NOMO-1 (cell line): ENCODE results near the gene FNDC11.
A peak's percentile ranks its signal among the peaks of the same experiment; 100 is the strongest.
"Not testable (repeated sequence)": the region's sequence is repeated elsewhere in the genome, so short reads cannot be mapped to it uniquely, and the experiment has no call there.

Experiments
- DNase-seq, 2 experiments: peaks; one replicate each; lab custom pipeline; 2025; ENCODE audit not compliant: unreplicated experiment in 2 of 2; lab: John Stamatoyannopoulos, UW

The FNDC11 gene

GRCh38 chr20:63565021-63565698 lies 11.2 kb downstream of the FNDC11 start:
- DNase-seq: no peak

DNA sequence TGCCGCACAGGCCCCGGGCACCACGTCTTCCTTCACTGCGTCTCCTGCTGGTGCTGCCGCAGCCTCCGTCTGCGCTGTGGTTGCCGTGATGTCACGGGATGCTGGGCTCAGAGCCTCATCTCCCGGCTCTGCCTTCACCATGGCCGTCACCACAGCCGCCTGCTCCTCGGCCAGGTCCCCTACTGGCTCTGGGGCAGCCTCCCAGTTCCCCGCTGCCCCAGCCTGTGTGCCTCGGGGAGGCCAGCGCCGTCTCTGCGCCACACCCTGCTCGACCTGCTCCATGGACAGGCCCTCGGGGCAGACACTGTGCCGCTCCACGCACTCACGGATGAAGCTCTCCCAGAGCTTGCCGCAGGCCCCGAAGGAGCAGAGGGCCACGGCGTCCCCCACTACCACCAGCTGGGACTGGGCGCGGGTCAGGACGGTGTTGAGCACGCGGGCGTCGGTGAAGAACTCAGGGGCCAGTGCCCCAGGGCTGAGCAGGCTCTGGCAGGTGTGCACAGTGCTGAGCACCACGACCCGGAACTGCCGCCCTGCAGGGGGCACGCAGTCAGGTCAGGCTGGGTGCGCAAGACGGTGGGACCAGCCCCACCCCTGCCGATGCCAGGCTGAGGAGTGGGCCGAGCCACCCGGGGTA lies 11.9 kb downstream of the FNDC11 start:
- DNase-seq: no peak

DNA sequence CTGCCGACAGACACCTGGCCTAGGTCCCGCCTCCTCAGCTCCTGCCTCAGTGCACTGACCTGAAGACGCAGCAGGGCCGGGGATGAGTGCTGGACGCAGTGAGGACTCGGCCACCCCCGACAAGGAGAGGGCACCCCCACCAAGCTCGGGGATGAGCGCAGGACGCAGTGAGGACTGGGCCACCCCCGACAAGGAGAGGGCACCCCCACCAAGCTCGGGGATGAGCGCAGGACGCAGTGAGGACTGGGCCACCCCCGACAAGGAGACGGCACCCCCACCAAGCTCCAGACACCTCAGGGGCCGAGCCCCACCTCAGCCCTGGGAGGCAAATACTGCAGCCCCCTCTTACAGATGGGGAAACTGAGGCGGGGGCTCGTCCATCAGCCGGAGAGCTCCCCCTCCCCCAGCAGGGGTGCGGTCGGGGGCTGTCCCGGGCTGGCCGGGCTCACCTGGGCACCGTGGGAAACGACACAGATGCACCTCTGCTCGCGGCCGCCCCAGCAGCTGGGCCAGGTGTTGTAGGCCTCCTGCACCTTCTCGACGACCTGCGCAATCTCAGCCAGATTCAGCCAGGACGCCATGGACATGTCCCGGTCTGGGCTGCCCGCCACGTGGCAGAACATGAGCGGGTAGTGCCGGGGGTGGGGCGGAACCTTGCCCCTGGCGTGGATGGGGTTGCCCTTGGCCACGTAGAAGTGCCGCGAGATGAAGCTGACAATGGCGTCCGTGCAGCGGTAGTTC lies 12.6 kb downstream of the FNDC11 start:
- no peak for DNase-seq

GRCh38 chr20:63567136-63567385 lies 13.1 kb downstream of the FNDC11 start:
- DNase-seq: peak; percentile 30 to 50

GRCh38 chr20:63567386-63568169 lies 13.6 kb downstream of the FNDC11 start:
- peak; percentile 63 to 85 for DNase-seq

DNA sequence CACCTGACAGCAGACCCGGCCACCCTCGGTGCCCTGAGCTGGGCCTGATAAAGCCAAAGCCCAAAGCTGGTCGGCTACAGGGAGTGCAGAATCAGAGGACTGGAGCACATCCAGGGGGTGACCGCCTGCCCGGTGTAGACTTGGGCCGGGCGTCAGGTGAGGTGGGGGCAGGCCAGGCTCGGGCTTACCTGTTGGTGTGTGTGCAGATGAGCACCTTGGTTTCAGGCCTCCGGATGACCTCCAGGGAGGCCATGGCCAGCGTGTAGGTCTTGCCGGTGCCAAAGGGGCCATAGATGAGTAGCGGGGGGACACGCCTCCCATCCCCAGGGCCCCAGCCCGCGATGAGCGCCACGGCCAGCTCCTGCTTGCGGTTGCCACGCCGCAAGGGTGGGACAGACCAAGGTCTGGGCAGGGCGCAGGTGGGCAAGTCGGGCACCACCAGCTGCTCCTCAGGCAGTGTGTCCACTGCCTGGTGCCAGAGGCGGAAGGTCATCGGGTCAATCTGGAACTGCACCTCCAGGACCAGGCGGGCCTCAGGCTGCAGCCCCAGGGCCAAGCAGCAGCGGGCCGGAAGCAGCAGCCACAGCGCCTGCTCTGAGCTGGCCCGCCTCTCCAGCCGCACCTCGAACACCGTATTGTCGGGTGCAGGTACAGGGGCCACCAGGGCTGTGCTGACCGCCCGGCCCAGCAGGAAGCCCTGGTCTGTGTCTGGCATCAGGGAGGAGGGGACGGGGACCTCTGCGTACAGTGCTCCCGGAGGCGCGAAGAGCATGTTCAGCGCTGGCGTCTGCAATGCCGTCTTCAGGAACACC lies 14.4 kb downstream of the FNDC11 start:
- peak in 1 of 2 experiments; percentile 19 for DNase-seq

DNA sequence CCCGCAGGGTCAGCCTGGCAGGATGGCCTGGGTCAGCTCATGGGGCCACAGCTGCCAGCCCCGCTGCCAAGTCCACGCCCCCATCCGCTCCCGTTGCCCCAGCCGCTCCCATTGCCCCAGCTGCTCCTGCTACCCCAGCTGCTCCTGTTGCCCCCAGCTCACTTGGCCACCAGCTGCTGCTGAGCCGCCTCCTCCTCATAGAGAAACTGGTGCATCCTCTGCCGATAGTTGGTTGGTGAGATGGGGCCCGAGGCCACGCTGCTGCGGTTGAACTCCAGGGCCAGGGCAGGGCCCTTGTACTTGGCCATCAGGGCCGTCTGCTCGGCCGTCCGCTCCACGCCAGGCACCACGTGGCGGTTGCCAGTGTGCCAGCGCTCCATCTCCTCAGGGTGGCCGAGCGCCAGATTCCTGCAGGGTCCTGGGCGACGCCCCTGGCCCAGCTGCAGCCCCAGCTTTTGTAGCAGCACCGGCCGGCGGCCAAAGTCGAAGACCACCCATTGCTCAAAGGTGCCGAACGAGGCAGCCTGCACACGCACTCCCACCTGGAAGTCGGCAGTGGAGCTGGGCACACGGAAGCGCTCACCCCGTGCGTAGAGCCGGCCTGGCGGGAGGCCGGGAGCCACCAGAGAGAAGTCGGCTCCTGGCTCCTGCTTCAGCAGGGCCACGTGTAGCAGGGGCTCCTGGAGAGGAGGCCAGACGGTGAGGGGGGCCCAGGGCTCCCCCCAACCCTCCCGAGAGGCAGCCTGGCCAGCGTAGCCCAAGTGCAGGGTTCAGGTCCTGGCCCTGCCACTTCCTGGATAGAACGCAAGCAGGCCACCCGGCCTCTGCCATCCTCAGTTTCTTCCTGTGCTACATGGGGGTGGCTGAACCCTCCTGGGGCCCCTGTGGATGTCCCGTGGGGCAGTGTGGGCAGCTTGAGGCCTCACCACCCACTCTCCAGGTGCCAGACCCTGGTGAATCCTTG lies 15.3 kb downstream of the FNDC11 start:
- no peak for DNase-seq

DNA sequence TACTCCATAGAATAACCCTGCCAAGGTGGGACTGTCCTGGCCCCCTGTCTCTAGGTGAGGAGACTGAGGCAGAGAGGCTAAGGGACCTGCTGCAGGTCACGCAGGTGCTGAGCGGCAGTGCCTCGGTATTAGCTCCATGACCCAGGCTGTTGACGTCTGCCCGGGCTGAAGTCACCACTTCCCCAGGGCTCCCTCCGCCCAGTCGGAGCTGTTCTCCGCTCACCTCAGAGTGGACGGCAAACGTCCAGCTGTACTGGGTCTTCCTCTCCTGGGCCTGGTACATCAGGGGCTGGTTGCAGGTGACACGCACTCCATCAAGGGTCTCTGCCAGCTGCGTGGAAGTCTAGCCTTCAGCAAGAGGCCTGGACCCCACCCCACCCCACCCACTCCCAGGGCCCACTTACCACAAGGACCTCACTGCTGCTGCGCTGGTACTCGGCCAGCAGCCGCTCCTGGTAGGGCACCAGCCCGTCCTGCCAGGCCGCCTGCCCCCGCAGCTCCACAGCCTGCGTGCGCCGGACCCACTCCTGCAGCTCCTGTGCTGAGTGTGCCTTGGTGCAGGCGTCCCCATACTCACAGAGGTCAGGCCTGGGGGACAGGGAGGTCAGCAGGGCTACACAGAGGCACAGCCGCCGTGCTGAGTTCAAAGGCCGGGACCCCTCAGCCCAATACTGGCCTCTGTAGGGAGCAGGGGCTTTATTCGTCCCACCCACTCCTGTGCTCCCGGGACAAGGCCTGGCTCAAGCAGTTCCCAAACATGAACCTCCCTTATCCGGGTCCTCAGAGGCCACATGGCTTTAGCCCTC lies 16.5 kb downstream of the FNDC11 start:
- no peak for DNase-seq

DNA sequence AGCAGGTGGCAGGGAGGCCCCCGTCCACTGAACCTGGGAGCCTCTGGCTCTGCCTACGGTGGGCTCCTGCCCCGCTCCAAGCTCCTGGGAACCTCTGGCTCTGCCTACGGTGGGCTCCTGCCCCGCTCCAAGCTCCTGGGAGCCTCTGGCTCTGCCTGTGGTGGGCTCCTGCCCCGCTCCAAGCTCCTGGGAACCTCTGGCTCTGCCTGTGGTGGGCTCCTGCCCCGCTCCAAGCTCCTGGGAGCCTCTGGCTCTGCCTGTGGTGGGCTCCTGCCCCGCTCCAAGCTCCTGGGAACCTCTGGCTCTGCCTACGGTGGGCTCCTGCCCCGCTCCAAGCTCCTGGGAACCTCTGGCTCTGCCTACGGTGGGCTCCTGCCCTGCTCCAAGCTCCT lies 17.1 kb downstream of the FNDC11 start:
- not testable (repeated sequence) for DNase-seq

GRCh38 chr20:63572071-63572787 lies 18.3 kb downstream of the FNDC11 start:
- DNase-seq: no peak

GRCh38 chr20:63572788-63573646 lies 19.1 kb downstream of the FNDC11 start:
- DNase-seq: no peak

GRCh38 chr20:63573647-63574131 lies 19.7 kb downstream of the FNDC11 start:
- no peak for DNase-seq

GRCh38 chr20:63574156-63574828 lies 20.3 kb downstream of the FNDC11 start, which contains the start of gene HELZ2:
Gene HELZ2, minus strand, starts transcription at chr20:63574239. Its CDS starts 1,854 bp downstream, at chr20:63572385.
- peak; percentile 58 to 74 for DNase-seq

DNA sequence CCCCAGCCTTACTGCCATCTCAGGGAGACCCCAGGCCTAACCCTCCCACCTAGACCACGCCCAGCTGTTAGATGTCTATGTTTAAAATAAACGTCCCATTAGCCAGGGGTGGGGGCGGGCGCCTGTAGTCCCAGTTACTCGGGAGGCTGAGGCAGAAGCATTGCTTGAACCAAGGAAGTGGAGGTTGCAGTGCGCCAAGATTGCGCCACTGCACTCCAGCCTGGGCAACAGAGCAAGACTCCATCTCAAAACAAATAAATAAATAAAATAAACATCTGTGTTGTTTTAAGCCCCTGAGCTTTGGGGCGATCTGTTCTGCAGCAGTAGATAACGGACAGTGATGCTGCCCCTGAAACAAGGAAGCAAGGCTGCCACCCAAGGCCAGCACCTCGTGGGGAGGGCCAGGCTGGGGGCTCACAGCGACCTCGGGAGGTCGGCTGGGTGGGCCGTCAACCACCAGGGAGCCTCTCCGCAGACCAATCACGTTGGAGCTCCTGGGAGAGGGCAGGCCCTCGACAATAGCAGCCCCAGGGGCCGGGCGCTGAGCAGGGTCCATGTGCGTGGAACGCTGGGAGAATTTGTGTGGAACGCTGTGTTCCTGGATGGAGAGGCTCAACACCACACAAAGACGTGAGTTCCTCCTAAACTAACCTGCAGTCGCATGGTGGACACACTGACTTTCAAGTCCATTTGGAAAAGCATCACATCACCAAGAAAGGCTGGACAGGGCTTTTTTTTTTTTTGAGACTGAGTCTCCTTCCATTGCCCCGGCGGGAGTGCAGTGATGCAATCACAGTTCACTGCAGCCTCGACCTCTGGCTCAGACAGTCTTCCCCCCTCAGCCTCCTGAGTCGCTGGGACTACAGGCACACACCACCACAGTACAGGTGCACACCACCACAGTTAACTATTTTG lies 21.1 kb downstream of the FNDC11 start:
- DNase-seq: no peak

- DNase-seq: no peak
These were observed 22.4 kb downstream of the FNDC11 start for GRCh38 chr20:63576311-63576710.
